CD1c-positive myeloid dendritic cell (primary cell): ENCODE data around the gene RFNG.

Experiments used
- DNase-seq: peaks from one replicate; pipeline ENCODE4 v3.0.0-alpha.2; 2016; ENCODE audit errors: extremely low spot score

RFNG gene

DNA sequence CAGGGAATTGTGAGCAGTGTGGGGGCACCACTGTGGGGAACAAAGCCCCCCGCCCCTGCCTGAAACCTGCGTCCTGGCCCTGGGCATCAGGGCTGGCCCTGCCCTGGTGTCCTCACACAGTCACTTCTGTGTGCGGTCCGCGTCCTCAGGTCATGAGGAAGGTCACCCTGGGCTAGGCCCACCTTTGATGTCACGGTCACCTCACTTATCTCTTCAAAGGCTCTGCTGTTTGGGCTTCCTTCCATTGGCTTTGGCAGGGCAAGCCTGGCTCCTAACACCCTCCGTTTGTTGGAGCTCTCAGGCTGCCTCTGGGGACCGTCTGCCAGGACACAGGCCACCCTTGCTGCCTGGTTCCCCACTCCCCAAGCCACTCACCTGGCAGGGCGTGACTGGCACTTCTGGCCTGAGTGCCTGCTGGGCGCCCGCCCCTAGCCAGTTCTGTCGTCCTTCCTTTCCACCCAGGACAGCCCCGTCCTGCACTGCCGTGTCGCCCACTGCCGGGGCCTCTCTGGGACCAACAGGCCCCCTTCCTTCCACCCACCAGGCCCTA is 37.8 kb downstream of the RFNG start:
- no peak for DNase-seq

DNA sequence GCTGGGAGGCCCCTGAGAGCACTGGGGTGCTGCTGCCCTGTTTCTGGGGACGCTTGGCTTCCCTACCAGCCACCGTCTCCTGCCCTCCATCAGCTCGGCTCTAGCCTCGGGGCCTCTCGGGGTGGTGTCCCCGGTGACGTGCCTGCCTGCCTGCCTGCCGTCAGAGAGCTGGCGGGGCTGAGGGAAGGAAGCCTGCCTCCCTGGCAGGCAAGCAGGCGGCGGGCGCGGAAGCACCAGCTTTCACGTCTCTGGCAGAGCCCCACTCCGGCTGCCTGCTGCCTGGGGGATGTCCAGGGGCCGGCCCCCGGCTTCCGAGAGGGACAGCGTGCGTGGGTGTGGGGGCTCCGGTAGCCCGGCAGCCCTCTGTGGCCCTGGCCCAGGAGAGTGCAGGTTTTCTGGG is 38.3 kb downstream of the RFNG start:
- no peak for DNase-seq

DNA sequence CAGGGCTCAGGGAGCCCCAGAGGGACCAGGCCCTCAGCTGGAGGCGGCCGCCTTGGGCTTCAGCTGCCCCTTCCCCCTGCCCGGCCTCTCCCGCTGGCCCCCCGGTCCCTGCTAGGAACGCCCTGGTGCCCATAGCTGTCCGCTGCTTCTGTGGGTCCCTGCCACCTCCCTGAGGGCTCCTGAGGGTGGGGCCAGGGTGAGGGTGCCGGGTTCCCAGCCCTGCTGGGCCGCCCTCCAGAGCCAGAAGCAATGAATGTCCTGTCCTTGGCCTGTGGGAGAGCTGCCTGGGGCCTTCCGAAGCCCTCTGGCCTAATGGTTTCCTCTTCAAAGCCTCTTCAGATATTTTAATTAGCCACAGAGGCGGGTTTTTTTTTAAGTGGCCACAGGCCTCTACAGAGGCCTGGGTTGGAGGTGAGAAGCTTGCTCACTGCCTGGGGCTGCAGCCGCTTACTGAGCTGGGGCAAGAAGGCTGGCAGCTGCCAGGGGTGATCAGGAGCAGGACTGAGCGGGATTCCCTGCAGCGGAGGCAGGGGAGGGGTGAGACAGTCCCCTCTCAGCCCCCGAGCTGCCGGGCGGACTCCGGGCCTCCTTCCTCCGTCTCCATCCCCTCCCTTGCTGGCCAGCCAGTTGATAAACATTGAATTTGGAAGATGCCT is 38.8 kb downstream of the RFNG start:
- DNase-seq = no peak

DNA sequence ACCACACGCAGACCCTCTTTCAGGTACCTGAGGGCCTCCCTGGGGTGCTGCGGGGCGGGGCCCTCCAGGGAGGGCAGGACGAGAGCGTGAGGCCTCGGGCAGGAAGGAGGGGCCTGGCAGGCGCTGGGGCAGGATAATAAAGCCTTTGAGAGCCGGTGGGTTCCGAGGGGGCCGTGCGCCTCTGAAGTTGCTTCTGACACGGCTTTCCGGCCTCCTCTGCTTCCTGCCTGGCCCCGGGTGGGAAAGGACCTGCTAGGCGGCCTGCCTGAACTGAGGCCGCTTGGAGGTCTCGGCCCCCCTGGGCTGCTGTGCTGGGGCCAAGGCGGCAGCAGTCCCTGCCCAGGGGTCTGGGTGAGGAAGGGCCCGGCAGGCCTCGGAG is 39.4 kb downstream of the RFNG start:
- DNase-seq = no peak

DNA sequence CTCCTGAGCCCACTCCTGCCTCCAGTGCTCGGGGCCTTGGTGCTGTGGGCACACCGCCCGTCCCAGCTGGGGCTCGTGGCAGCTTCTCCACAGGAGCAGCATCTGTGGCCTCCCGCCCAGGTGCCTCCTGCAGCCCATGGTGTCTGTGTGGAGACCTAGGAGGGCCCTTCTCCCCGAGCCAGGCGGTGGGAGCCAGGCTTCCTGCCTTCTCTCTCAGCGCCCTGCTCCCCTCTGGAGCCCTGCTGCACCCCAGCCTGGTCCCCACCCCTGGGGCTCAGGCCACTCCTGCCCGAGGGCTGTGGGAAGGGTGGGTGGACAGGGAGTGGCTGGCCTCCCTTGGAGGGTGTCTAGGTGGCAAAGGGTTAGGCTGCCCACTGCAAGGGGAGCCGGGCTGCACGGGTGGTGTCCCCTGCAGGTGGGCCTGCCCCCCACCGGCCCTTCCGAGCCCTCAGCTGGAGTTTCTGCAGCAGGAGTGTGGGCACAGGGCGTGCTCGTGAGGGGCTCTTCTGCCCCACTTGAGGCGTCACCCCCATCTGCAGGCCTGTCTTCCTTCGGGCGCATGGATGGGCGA is 39.9 kb downstream of the RFNG start:
- DNase-seq = no peak

DNA sequence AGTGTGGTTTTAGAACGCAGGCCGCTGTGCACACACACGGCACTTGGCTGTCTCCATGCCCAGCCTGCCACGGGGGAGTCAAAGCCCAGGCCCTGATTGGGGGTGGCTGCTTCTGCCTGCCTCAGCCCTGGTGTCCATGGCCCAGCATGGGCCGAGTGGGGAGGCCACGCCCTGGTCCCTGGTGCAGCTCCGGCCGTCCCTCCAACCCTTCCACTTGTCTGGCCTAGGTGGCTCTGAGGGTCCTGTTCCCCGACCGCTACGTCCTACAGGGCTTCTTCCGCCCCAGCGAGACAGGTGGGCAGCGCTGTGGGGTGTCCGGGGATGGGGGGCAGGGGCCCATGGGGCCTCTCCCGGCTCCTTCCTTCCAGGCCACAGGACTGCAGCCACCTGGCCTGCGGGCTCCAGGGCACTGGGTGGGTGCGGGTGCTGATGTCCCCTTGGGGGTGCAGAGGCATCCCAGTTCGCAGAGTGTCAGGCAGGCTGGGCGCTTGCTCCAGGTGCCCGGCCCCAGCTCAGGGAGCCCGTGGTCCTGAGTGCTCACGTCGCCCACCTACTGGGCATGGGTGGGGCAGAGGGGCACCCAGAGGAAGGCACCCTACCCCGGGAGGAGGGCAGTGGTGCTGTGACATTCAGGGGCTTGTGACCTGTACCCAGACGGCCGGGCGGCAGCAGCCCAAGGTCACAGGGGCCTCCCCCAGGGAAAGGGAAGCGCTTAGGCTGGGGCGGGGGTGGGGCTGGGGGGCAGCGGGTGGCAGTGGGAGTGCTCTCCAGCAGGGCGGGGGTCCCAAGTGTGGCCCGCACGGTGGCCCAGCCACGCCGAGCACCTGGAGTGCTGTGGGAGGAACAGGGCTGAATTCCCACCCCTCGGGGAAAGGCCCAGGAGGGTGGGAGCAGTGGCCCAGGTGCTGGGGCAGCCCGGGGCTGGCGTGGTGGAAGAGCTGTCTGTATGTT is 40.8 kb downstream of the RFNG start:
- DNase-seq = no peak

DNA sequence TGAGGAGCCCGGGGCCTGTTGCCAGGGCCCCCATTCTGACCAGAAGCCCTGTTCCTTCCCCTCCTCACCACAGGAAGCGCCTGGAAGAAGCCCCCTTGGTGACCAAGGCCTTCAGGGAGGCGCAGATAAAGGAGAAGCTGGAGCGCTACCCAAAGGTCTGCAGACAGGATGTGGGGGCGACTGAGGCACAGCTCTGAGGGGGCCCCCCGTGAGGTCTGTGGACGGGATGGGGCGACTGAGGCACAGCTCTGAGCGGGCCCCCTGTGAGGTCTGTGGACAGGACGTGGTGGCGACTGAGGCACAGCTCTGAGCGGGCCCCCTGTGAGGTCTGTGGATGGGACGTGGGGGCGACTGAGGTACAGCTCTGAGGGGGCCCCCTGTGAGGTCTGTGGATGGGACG is 42.2 kb downstream of the RFNG start:
- DNase-seq = no peak

DNA sequence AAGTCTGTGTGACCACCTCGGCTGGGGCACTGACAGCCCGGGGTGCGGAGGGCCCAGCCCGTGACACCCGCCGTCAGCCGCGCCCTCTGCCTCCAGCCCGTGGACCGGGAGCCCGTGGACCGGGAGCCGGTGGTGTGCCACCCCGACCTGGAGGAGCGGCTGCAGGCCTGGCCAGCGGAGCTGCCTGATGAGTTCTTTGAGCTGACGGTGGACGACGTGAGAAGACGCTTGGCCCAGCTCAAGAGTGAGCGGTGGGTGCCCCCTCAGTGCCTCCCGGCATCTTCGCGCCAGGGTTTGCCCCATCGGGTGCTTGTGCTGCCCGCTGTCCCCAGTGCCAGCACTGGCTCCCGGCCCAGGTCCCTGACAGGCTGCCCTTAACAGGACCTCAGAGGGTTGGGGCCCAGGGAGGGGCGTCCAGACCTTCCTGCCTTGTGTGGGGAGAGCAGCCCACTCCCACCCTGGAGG is 42.6 kb downstream of the RFNG start:
- no peak for DNase-seq

DNA sequence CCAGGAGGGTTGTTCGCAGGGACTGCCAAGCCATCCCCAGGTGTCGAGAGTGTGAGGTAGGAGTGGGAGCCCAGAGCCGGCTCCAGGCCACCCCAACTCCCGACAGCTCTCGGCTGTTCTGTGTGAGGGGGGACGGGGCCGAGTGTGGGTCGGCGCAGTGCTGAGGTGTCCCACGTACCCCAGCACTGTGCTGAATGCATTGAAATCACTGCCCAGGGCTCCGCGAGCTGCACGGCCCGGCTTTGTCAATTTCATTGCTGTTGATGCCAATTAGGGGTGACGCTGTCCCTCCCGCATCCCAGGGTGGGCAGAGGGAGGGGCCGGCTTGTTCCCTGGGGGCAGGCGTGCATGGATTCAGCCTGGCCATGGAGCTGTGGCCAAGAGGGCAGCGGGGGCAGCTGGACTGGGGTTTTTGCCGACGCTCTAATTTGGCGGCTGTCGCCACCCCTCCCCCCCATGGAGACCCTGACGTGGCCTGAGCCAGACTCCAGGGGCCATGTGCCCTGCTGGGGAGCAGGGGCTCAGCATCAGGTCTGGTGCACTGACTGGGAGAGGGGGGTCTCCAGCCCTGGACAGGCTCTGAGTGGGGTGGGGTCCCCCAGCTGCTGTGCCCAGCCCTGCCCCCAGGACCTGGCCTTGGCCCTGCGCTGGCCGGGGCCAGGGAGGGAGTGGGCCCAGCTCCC is 43.2 kb downstream of the RFNG start:
- DNase-seq = no peak

DNA sequence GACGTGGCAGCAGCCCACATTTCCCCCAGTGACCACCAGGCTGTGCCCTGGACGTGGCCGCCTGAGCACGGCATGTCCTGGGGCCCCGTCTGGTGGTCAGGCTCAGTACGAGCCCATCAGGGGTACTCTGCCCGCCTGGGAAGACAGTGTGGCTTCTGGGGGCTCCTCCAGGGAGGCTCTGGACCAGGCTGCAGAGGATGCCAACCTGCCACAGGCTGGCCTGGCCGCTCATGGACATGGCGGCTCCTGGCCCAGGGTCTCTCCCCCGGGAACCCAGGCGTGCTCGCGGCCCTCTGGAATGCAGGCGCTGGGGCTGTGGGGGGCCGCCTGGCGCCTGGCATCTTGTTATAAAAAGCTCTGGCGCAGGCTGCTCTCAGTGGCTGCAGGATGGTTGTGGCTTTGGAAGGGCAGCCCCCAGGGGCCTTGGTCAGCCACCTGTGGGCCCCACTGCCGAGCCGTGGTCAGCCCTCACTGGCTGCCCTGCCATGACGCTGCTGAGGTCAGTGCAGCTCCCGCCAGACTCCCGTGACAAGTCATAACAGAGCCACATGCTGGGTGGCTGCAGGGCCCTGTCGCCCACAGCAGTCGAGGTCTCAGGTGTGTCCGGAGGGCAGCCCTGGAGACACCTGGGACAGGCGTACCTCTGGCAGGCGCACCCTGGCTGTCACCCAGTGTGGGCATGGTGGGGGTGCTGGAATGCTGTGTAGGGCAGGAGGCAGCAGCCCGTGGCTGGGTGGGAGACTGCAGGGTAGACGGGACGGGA is 43.9 kb downstream of the RFNG start:
- no peak for DNase-seq

DNA sequence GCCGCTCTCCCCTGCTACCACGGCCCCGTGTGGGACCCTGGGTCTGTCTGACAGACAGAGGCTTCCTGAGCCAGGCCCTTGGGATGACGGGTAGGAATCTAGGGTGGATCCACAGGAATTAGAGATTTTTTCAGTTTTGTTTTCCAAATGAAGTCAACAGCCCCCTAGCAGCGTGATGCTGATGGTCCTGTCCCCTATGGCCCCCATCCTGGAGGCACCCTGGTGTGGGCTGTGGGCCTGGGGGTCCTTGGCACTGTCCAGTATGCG is 44.5 kb downstream of the RFNG start:
- DNase-seq = no peak

DNA sequence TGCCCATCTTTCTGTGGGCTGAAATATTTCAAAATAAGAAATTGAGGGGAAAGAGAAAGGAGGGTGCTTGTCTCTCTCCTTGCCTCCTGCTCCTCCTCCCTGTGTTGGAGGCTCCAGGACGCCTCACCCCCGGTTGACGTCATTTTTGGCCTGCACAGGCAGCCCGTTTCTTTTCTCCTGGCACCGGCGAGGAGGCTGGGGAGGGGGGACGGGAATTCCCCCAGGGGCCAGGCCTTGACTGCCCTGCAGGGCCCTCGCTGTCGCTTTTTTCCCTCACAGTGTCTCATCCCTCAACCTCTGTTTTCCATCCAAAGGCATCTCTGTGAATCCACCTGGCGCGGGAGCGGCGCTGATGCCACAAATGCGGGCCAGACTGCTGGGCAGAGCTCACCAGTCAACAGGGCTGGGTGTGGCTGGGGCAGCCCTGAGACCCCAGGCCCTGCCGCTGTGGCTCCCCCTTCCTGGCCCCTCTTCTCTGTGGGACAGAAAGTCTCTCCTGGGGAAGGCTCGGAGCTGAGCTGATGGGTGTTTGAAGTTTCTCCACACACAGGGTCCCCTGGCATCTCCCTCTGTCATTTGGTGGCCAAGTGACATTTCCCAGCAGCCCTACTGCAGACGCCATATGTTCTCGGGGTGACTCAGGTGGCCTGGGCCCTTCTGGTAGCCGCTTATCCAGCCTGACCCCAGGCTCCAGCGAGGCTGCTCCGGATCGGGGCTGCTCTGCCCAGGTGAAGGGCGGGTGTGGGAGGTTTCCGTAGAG is 45.0 kb downstream of the RFNG start:
- DNase-seq = no peak

DNA sequence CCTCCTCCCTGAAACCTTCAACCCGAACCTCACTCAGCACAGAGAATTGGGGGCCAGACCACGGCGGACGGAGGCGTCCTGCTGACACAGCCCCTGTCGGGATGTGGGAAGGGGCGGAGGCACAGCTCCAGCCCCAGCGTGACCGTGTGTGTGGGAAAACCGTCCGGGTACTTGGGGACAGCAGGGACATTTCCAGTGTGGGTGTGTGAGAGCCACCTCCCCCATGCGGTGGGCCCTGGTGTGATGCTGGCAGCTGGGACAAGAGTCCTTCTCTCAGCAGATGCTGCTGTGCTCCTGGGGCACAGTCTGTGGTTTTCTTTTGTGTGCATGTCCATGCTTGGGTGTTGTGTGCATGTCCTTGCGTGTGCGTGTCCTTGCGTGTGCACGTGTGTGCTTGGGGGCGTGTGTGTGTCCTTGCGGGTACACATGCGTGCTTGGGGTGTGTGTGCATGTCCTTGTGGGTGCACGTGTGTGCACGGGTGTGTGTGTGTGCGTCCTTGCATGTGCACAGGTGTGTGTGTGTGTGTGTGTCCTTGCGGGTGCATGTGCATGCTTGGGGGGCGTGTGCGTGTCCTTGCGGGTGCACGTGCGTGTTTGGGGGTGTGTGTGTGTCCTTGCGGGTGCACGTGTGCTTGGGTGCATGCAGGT is 45.8 kb downstream of the RFNG start:
- no peak for DNase-seq

DNA sequence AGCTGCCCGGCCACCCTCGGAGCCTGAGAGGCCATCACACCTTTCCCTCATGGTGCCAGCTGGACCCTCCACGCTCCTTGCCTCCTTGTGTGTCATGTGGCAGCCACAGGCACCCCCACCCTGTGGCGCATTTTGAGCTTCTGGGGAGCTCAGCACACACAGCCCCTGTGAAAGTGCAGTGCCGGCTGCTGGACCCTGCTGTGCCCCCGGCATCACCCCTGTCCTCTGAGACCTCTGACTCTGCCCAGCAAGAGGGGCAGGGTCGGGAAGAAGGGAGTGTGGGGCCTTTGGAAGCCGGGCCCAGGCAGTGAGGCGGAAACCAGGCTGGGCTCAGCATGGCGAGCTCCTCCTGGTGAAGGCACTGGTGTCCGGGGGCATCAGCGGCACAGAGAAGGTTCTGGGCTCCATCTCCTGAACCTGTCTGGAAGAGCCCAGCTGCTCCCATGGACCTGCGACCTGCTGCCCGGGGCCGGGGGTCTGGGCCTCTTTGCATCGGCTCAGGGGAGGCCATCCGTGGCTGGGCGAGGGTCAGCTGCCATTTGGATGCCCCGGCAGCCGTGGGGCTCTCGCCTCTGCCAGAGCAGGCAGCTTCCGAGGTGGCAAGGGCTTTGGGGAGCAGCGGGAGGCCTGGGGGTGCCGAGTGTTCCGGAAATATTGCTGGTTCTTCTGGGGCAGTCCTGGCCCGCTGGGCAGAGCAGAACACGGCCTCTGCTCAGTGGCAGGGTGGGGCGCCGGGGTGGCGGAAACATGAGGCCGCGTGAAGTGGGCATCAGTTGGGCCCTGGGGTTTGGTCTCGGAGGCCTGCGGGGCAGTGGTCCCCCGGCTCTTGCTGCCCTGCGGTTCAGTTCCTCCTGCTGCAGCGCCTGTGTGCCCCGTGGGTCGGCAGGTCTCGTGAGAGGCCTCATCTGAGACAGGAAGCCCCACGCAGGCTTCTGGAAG is 46.8 kb downstream of the RFNG start:
- DNase-seq = no peak

DNA sequence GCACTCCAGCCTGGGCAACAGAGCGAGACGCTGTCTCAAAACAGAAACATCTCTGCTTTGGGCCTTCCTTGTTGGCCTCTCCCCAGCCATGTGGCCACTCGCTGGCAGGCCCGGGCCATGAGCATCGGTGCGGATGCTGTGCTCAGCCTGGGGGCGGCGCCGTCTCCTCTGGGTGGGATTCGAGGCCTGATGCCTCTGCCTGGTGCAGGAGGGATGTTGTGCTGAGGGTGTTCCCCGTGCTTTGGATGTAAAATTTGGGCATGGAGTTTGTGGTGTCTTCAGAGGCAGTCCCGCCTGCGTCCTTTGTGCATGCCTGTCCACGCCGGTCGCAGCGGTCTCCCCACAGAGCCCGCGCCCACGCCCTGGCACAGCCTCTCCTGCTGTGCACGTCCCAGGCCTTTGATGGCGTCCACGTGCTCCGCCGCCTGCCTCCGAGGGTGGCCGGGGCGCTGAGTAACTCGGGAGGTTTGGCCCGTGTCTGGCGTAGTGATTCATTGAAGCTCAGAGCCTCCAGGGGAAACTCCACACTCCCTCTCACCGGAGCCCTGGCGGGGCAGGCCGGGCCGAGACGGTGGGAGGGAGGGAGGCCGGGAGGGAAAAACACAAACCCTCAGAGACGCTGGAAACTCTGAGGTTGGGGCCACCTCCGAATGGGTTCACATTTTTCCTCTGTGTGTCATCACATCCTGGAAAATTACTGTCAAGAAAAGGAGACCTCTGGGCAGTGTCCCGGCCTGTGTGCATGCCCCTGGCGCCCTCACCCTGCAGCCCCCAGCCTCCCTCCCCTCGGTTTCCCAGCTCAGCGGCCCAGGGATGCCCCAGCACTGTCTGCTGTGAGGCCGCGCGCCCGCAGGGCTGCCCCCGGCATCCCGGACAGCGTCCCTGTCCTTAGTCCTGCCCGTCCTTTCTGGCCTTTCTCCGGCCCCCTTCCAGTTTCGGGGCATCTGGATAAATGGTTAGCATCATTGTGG is 47.9 kb downstream of the RFNG start:
- no peak for DNase-seq

DNA sequence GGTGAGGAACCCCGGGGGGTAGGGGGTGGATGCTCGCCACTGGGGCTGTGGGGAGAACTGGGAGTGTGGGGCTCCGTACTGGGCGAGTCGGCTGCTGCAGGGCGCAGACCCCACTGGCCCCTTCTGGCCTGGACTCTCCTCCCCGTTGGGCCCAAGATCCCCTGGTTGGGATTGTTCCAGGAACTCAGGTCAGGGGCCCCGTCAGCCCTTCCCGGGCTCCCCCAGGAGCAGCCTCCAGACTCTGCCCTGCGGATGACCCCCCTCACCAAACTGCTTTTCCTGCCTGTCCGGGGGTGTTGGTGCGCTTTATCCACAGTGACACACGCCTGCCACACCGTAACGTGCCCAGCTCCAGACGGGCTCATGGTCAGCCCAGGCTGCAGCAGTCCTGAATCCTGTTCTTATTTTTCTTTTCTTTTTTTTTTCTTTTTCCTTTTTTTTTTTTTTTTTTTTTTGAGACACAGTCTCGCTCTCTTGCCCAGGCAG is 50.0 kb downstream of the RFNG start:
- DNase-seq = no peak

DNA sequence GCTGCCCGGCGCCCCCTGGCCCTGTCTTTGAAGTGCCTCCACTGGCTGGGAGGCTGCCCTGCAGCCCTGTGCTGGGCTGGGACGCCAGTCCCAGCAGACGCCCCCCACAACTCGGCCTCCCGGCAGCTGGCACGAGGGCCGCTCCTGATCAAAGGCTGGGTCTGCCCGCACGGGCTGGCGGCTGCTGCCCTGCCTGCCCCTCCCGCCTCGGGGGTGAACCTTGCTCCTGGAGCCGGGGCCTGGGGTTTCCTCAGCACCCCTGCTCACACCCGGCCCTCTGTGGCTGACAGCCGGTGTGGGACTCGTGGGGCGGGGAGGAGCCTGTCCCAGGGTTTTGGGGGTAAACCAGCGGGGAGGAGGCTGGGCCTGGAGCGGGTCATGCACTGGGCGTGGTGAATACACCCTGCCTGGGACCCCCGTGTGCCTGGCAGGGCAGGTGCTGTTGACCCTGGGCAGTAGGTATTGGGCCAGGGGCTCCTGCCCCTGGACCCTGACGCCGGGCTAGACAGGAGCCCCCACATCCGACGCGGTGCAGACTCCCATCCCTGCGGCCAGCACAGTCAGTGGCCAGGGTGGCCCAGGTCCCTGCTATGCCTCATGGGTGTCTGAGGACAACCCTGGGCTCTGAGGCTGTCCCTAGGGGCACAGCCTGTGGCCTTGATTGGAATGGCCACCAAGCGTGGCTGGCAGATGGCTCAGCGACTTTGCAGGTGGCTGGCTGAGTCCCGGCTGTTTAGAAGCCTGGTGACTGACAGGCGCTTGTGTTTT is 50.6 kb downstream of the RFNG start:
- DNase-seq = no peak
